Measurements from ENCODE around the gene NELFB. TPM values are rescaled to one million over a fixed set of nuclear protein-coding genes. Genes with fewer than 3 reads are reported as not detected.

The NELFB gene
- total RNA-seq, 2 experiments from 2014 or later, result 62.6 to 74.8 TPM

DNA sequence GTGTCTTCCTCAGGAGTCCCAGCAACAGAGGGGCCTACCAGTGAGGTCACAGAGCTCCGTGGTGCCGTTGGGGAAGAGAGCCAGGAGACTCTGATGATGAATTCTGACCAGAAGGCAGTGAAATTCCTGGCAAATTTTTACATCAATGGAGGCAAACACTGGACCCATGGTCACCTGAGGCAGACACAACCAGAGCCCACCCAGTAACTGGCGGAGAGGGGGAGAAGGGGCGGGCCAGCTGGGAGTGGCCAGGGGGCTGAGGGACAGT is 4.0 kb upstream of the NELFB start, which contains the start of gene STPG3:
STPG3 (plus strand) TSS at position 93 of the 268 bp plus-strand sequence; CDS start at position 94, 1 bp downstream.
- H3K4me2 ChIP-seq (ENCODE audit: low read length), result peak within 1 kb of the TSS; percentile 94; the same call in 1 of the 2 replicates
- H3K9me2 ChIP-seq (ENCODE audit: insufficient read depth, low read length), result no peaks in the 10 kb centered on the region
- ChIA-PET POLR2A (no interaction called here), CTCF (ENCODE audit: unreplicated experiment) (no interaction called here)
- peaks cover 42% of the 10 kb centered on the region for H3K4me1 ChIP-seq (ENCODE audit: insufficient read depth, low read length, poor library complexity, severe bottlenecking)
- intact Hi-C loops (cut with micrococcal nuclease; ENCODE audit: unreplicated experiment), result no loop called here
- TF ChIP-seq CTCF (conservative IDR thresholded peaks at IDR 0.05; ENCODE audit: low read length) (no peak), EZH2phosphoT487 (IDR thresholded peaks at IDR 0.05; ENCODE audit: borderline replicate concordance, low read depth, low read length) (no peak)
- H2AFZ ChIP-seq (ENCODE audit: low read length), result no peak within 1 kb of the TSS
- H3K4me3 ChIP-seq (ENCODE audit: low read depth, low read length, poor library complexity, severe bottlenecking), result no peak within 1 kb of the TSS
- DNase-seq (ENCODE audit: low spot score), result no peak
- peaks cover 4% of the 10 kb centered on the region; the same call in 1 of the 2 replicates for H4K20me1 ChIP-seq (ENCODE audit: insufficient read depth, low read length)
- BruUV-seq (replicated peaks), result no TSS peak
- no peak within 1 kb of the TSS for H3K27ac ChIP-seq (ENCODE audit: low read depth, low read length, poor library complexity, severe bottlenecking)
- peaks cover 8% of the 10 kb centered on the region; the same call in 1 of the 2 replicates for H3K36me3 ChIP-seq (ENCODE audit: insufficient read depth, low read length)
- H3K79me2 ChIP-seq (ENCODE audit: insufficient read depth, low read depth, low read length), result peaks cover 9% of the 10 kb centered on the region
- H3K9me3 ChIP-seq (ENCODE audit: low read length), result no peaks in the 10 kb centered on the region

GRCh38 chr9:137251490-137252268 is 3.4 kb upstream of the NELFB start:
- CTCF ChIA-PET (ENCODE audit: unreplicated experiment), result interaction anchor here (0.6 kb wide), 1 partner anchor 91 kb away, joined by 8 read pairs; no protein-coding TSS in a partner anchor
- Histone ChIP-seq H3K4me1 (ENCODE audit: insufficient read depth, low read length, poor library complexity, severe bottlenecking) (peaks cover 42% of the 10 kb centered on the region), H2AFZ (ENCODE audit: low read length) (no peak overlapping the region), H3K27ac (ENCODE audit: low read depth, low read length, poor library complexity, severe bottlenecking) (no peak overlapping the region), H4K20me1 (ENCODE audit: insufficient read depth, low read length) (peaks cover 5% of the 10 kb centered on the region; the same call in 1 of the 2 replicates), H3K36me3 (ENCODE audit: insufficient read depth, low read length) (peaks cover 13% of the 10 kb centered on the region; the same call in 1 of the 2 replicates), H3K4me3 (ENCODE audit: low read depth, low read length, poor library complexity, severe bottlenecking) (no peak overlapping the region), H3K4me2 (ENCODE audit: low read length) (peak overlapping the region; percentile 94; the same call in 1 of the 2 replicates), H3K9me2 (ENCODE audit: insufficient read depth, low read length) (no peaks in the 10 kb centered on the region), H3K9me3 (ENCODE audit: low read length) (no peaks in the 10 kb centered on the region), H3K79me2 (ENCODE audit: insufficient read depth, low read depth, low read length) (peaks cover 14% of the 10 kb centered on the region)
- TF ChIP-seq CTCF (conservative IDR thresholded peaks at IDR 0.05; ENCODE audit: low read length), result no peak
- TF ChIP-seq EZH2phosphoT487 (IDR thresholded peaks at IDR 0.05; ENCODE audit: borderline replicate concordance, low read depth, low read length), result no peak
- POLR2A ChIA-PET, result no interaction called here
- intact Hi-C loops (cut with micrococcal nuclease; ENCODE audit: unreplicated experiment), result no loop called here
- BruUV-seq (replicated peaks), result no TSS peak
- no peak for DNase-seq (ENCODE audit: low spot score)
